IPS-15b (cell line): ENCODE results near the gene GNA12.
"Not testable (repeated sequence)": the region's sequence is repeated elsewhere in the genome, so short reads cannot be mapped to it uniquely, and the experiment has no call there.

Source experiments
- H3K27me3 ChIP-seq: one replicate; pipeline ENCODE4 v1.6.1; 2013; ENCODE audit warnings: low read length; ENCODE audit not compliant: control insufficient read depth, insufficient read depth
- H3K36me3 ChIP-seq: one replicate; pipeline ENCODE4 v1.6.1; 2013; ENCODE audit warnings: low read length; ENCODE audit not compliant: control insufficient read depth, insufficient read depth
- H3K4me1 ChIP-seq: one replicate; pipeline ENCODE4 v1.6.1; 2013; ENCODE audit warnings: mild to moderate bottlenecking, low read length; ENCODE audit not compliant: control insufficient read depth, insufficient read depth
- H3K4me3 ChIP-seq: one replicate; pipeline ENCODE4 v1.5.1; 2013; ENCODE audit warnings: low read depth, low read length
- H3K9ac ChIP-seq: one replicate; pipeline ENCODE4 v1.6.1; 2013; ENCODE audit warnings: low read depth, mild to moderate bottlenecking, low read length
- H3K9me3 ChIP-seq: one replicate; pipeline ENCODE4 v1.6.1; 2013; ENCODE audit warnings: mild to moderate bottlenecking, low read length; ENCODE audit not compliant: control insufficient read depth, insufficient read depth

Gene GNA12

DNA sequence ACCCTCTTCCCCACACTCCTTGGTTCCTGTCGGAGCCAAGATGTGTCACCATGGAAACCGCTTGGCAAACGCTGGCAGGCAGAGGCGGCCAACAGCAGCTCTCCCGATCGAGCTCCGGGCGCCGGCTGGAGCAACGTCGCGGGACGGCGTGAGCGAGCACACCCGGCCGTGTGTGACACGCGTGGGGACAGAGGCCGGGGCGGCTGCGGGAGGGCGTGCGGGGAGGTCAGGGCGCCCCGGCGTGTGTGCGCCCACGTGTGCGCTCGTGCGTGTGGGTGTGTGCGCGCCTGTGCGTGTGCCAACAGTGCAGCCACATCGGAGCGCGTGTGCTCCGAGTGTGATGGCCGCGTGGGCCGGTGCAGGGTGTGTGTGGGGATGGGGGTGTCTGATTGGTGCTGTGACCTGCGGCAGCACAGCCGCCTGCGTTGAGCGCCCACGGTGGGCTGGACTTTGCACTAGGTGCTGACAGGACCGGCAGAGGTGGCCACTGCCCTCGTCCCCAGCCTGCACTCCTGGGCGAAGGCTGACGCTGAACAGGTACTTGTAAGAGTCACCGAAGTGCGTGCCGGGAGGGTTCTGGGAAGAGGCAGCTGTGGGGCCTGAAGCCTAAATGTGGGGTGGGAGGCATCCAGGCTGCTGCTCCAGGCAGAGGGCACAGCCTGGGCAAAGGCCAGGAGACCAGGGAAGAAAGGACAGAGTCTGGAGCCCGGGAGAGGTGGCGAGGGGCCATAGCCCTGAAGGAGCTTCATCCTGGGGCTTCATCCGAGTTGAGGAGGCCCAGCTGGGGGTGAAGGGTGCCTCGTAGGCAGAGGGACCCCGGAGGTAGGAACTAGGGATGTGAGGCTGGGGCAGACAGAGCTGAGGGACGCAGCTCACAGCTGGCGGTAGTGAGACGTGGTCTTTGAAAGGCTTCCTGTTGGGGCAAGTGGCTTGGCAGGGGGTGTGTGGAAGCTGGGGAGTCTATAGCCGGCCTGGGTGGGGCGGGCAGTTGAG is 164.7 kb downstream of the GNA12 start:
- not testable (repeated sequence) for H3K9ac ChIP-seq

DNA sequence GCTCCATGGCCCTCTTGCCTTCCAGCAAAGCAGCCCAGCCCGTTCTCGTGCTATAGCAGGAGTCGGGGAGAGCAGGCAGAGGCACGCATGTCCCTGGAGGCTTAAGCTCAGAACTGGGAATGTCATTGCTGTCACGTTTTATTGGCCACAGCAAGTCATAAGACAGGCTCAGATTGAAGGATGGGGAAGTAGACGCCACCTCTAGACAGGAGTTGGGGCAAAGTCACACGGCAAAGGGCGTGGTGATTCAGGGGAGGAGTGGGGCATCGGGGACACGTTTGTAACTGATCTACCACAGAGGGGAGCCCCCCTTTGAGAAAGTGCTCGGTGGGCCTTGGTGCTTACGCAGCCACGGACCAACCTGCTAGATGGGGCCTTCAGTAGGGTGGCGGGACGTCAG is 165.7 kb downstream of the GNA12 start:
- not testable (repeated sequence) for H3K4me1 ChIP-seq, H3K4me3 ChIP-seq, H3K36me3 ChIP-seq, H3K9me3 ChIP-seq, H3K9ac ChIP-seq, H3K27me3 ChIP-seq

More for the DNA sequence above, 164.7 kb downstream of the GNA12 start:
- not testable (repeated sequence) for H3K27me3 ChIP-seq, H3K4me1 ChIP-seq, H3K36me3 ChIP-seq, H3K4me3 ChIP-seq, H3K9me3 ChIP-seq
